GM12878 (cell line): ENCODE results near the gene SPN. TPM values are rescaled to one million over a fixed set of nuclear protein-coding genes. Genes with fewer than 3 reads are reported as not detected.

Experiments
- ATAC-seq: fragments of 200-7000 bp; cut with Tn5 transposase; 3 replicates; pipeline ENCODE4 v1.9.1; 2020; ENCODE audit warnings: mild to moderate bottlenecking, moderate library complexity
- BruUV-seq: library from RNA; stranded (reverse); fragments of 400-500 nt; replicated peaks from 2 replicates; lab custom pipeline; 2021; lab: Mats Ljungman, UMichigan
- CTCF ChIA-PET: fragments of 300-600 bp; sonication (Branson Sonifier 250); formaldehyde crosslinking; extraction: SDS; loops from one replicate; lab custom pipeline; 2021; ENCODE audit warnings: inconsistent platforms; lab: Yijun Ruan, JAX
- POLR2A ChIA-PET: fragments of 350-600 bp; formaldehyde crosslinking; extraction: SDS; loops from one replicate; lab custom pipeline; 2021; ENCODE audit warnings: inconsistent platforms; lab: Charles Lee
- RAD21 ChIA-PET: fragments of 300-600 bp; sonication (Branson Sonifier 250); formaldehyde crosslinking; loops from one replicate; lab custom pipeline; 2023; ENCODE audit warnings: antibody characterized with exemption; ENCODE audit not compliant: unreplicated experiment; lab: Charles Lee
- SMC1A ChIA-PET: fragments of 300-600 bp; sonication (Branson Sonifier 250); formaldehyde crosslinking; loops from one replicate; lab custom pipeline; 2023; ENCODE audit not compliant: unreplicated experiment, uncharacterized antibody; lab: Charles Lee
- DNase-seq: peaks from one replicate; pipeline ENCODE4 v3.0.0-alpha.2; 2011; ENCODE audit warnings: low read depth, low spot score
- FAIRE-seq: peaks from 3 replicates; lab custom pipeline; 2011; peaks lifted over from hg19 to GRCh38; lab: Jason Lieb, UNC
- H2AFZ ChIP-seq: 2 replicates; pipeline ENCODE4 v1.6.0; 2011; ENCODE audit warnings: low read depth, low read length, control low read depth; ENCODE audit not compliant: control insufficient read depth
- H3K27ac ChIP-seq: 2 replicates; pipeline ENCODE4 v1.5.1; 2011; ENCODE audit warnings: control low read depth; ENCODE audit not compliant: control insufficient read depth, insufficient read depth
- H3K27me3 ChIP-seq, 2 experiments: replicated peaks in 1 of 2; 2 replicates each; pipeline versions ENCODE4 v1.6.0 to v1.6.1; 2011; ENCODE audit warnings: low read length in 1 of 2; ENCODE audit not compliant: control insufficient read depth in 2 of 2, insufficient read depth in 2 of 2
- H3K36me3 ChIP-seq, 2 experiments: 2 replicates each; pipeline ENCODE4 v1.5.1; 2011; ENCODE audit warnings: low read length in 1 of 2; ENCODE audit not compliant: control insufficient read depth in 2 of 2, insufficient read depth in 2 of 2
- H3K4me1 ChIP-seq: 2 replicates; pipeline ENCODE4 v1.6.1; 2011; ENCODE audit warnings: mild to moderate bottlenecking, low read length, moderate library complexity, mixed read lengths; ENCODE audit not compliant: control insufficient read depth, insufficient read depth
- H3K4me2 ChIP-seq: 2 replicates; pipeline ENCODE4 v1.6.0; 2011; ENCODE audit warnings: control low read depth; ENCODE audit not compliant: control insufficient read depth, insufficient read depth
- H3K4me3 ChIP-seq: fragments of 200-600 bp; sonication (generic); 2 replicates; pipeline ENCODE4 v1.5.1; 2016
- H3K79me2 ChIP-seq: 2 replicates; pipeline ENCODE4 v1.6.0; 2011; ENCODE audit warnings: low read length; ENCODE audit not compliant: control insufficient read depth, insufficient read depth
- H3K9ac ChIP-seq: 2 replicates; pipeline ENCODE4 v1.8.0; 2011; ENCODE audit warnings: low read length, control low read depth, mixed read lengths; ENCODE audit not compliant: control insufficient read depth, insufficient read depth
- H3K9me3 ChIP-seq: replicated peaks from 3 replicates; pipeline ENCODE4 v1.5.1; 2011; ENCODE audit warnings: mild to moderate bottlenecking, low read length; ENCODE audit not compliant: control insufficient read depth, insufficient read depth
- H4K20me1 ChIP-seq: 2 replicates; pipeline ENCODE4 v1.6.0; 2011; ENCODE audit not compliant: control insufficient read depth, insufficient read depth
- BMI1 ChIP-seq: fragments of 450-650 bp; IDR thresholded peaks from 2 replicates; pipeline ENCODE4 v1.6.1; 2016; ENCODE audit warnings: mild to moderate bottlenecking, moderate library complexity, borderline replicate concordance
- CBFB ChIP-seq: IDR thresholded peaks from 2 replicates; pipeline ENCODE4 v1.6.1; 2016; ENCODE audit warnings: antibody characterized with exemption, low read depth
- CBX5 ChIP-seq: sonication (generic); IDR thresholded peaks from 2 replicates; pipeline ENCODE4 v1.6.1; 2016; ENCODE audit warnings: low read depth, moderate library complexity, mild to moderate bottlenecking, inconsistent platforms
- DPF2 ChIP-seq: fragments of 450-650 bp; IDR thresholded peaks from 2 replicates; pipeline ENCODE4 v1.6.1; 2017; ENCODE audit warnings: mild to moderate bottlenecking
- EED ChIP-seq: sonication (generic); IDR thresholded peaks from 2 replicates; pipeline ENCODE4 v1.6.1; 2016; ENCODE audit warnings: antibody characterized with exemption, low read depth
- HDAC6 ChIP-seq: fragments of 200-600 bp; sonication (generic); IDR thresholded peaks from one replicate; pipeline ENCODE4 v1.8.0; 2017; ENCODE audit warnings: antibody characterized with exemption; ENCODE audit not compliant: unreplicated experiment
- IKZF1 ChIP-seq: fragments of 450-650 bp; conservative IDR thresholded peaks from 2 replicates; pipeline ENCODE4 v1.6.1; 2017; ENCODE audit warnings: antibody characterized with exemption, mild to moderate bottlenecking
- IKZF2 ChIP-seq, 2 experiments: fragments of 450-650 bp; IDR thresholded peaks; 2 replicates each; pipeline ENCODE4 v1.6.1; 2017; ENCODE audit warnings: mild to moderate bottlenecking in 2 of 2, moderate library complexity in 2 of 2
- LARP7 ChIP-seq: fragments of 450-650 bp; IDR thresholded peaks from 2 replicates; pipeline ENCODE4 v1.6.1; 2017; ENCODE audit warnings: mild to moderate bottlenecking
- MEF2A ChIP-seq: IDR thresholded peaks from 2 replicates; pipeline ENCODE4 v1.6.1; 2011; ENCODE audit warnings: low read depth, mild to moderate bottlenecking, low read length, moderate library complexity; ENCODE audit not compliant: insufficient read depth
- MYC ChIP-seq: IDR thresholded peaks from 2 replicates; pipeline ENCODE4 v1.6.1; 2011; ENCODE audit warnings: mild to moderate bottlenecking, low read length, moderate library complexity, inconsistent platforms; ENCODE audit not compliant: insufficient read depth, insufficient replicate concordance, insufficient read length, severe bottlenecking
- NFYA ChIP-seq: IDR thresholded peaks from 2 replicates; pipeline ENCODE4 v1.6.1; 2011; ENCODE audit warnings: low read depth, mild to moderate bottlenecking, low read length, improper control_type of control experiment, borderline replicate concordance
- RAD21 ChIP-seq: IDR thresholded peaks from 2 replicates; pipeline ENCODE4 v1.6.1; 2011; ENCODE audit warnings: mild to moderate bottlenecking, low read depth, low read length, moderate library complexity; ENCODE audit not compliant: insufficient read depth
- RELA ChIP-seq: fragments of 450-650 bp; IDR thresholded peaks from 2 replicates; pipeline ENCODE4 v1.8.0; 2014; ENCODE audit warnings: borderline replicate concordance; ENCODE audit not compliant: partially characterized antibody
- SREBF1 ChIP-seq: IDR thresholded peaks from 2 replicates; pipeline ENCODE4 v1.6.1; 2012; ENCODE audit warnings: mild to moderate bottlenecking, low read length
- TCF7 ChIP-seq: IDR thresholded peaks from 2 replicates; pipeline ENCODE4 v1.6.1; 2014; ENCODE audit warnings: antibody characterized with exemption, borderline replicate concordance
- YBX1 ChIP-seq: fragments of 450-650 bp; IDR thresholded peaks from 2 replicates; pipeline ENCODE4 v1.6.1; 2016; ENCODE audit warnings: antibody characterized with exemption
- YY1 ChIP-seq: IDR thresholded peaks from 2 replicates; pipeline ENCODE4 v1.6.1; 2011; ENCODE audit warnings: low read depth, mild to moderate bottlenecking, low read length
- ZNF622 ChIP-seq: fragments of 450-650 bp; IDR thresholded peaks from 2 replicates; pipeline ENCODE4 v1.6.1; 2017; ENCODE audit warnings: mild to moderate bottlenecking, inconsistent platforms
- WGBS: methylation state at CpG from one replicate; pipeline ENCODE4 v1.1.6; 2016; ENCODE audit warnings: low lambda C conversion rate; ENCODE audit not compliant: insufficient replicate concordance, insufficient coverage; ENCODE audit errors: missing lambda C conversion rate; 5-methylcytosine and 5-hydroxymethylcytosine counted together
- in situ Hi-C: fragments of 300-500 bp; cut with MboI; formaldehyde crosslinking; loops from 9 replicates; pipeline ENCODE4 v1.14.3; 2018; ENCODE audit warnings: mixed read lengths
- intact Hi-C: fragments of 100-400 bp; cut with micrococcal nuclease; formaldehyde crosslinking; loops from one replicate; pipeline ENCODE4 v1.14.2; 2022; ENCODE audit not compliant: unreplicated experiment
- polyA plus RNA-seq, 11 experiments: library from polyadenylated mRNA; depleted of rRNA in 4 of 11; unstranded in 6 of 11; stranded (reverse) in 5 of 11; fragments of >200 nt; fragmentation: Nextera tagmentation in 4 of 11; fragmentation: Illumina TruSeq in 1 of 11; extraction: Ambion mirVana in 4 of 11; extraction: Trizol in 1 of 11; gene quantifications; 1 replicate in 1 of 11; 2 replicates in 10 of 11; pipeline versions ENCODE4 v1.2.1 to v1.2.3, GENCODE V29; 2011 to 2016; ENCODE audit warnings: inconsistent platforms in 2 of 11, missing spikeins in 2 of 11, low read depth in 1 of 11
- total RNA-seq, 4 experiments: library from RNA; depleted of rRNA in 3 of 4; stranded (reverse); fragments of >200 nt in 3 of 4; fragmentation: Illumina TruSeq in 1 of 4; extraction: Trizol in 1 of 4; gene quantifications; 2 replicates each; pipeline versions ENCODE4 v1.2.1 to v1.2.3, GENCODE V29; 2013 to 2021
- TF ChIP-seq, protein P1 (sequence below): fragments of 450-650 bp; IDR thresholded peaks from 2 replicates; pipeline ENCODE4 v1.6.1; 2017; ENCODE audit warnings: antibody characterized with exemption, mild to moderate bottlenecking, moderate library complexity
- TF ChIP-seq, protein P2 (sequence below): fragments of 450-650 bp; IDR thresholded peaks from 2 replicates; pipeline ENCODE4 v1.6.1; 2018; ENCODE audit warnings: borderline replicate concordance, mild to moderate bottlenecking; ENCODE audit not compliant: partially characterized antibody

SPN gene
- total and polyA plus RNA-seq, 10 of the 15 experiments (the other 5 are each of a cell fraction or from before 2014, with no cell fraction given): 16.2 to 173 (median 92.7) TPM

DNA sequence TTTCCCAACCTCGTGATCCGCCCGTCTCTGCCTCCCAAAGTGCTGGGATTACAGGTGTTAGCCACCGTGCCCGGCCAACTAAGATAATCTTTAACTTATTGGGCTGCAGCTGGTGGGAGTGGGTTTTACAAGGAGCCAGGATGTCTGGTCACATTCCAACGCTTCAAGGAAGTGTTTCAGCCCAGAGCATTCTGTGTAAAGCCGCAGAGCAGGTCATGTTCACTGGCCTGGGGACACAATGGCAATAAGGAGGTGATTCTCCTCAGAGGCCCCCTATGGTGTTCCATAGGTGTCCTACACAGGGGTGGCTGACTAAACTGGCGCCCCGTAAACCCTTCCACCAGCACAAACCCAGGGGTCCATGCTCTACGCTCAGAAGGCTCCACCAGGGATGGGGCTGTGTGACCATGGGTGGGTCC lies 17.1 kb downstream of the SPN start:
- peaks cover 0 to 2% of the 10 kb centered on the region in 2 experiments; a peak in 3 of 4 replicates for H3K36me3 ChIP-seq
- intact Hi-C loops: no loop called here
- DNase-seq (no peak), FAIRE-seq (no peak), ATAC-seq (peak; percentile 5; the same call in 1 of the 3 replicates)
- WGBS: 48% methylated on average over 10 of the region's 10 CpGs
- peak overlapping the region; percentile 78 for H3K27ac ChIP-seq
- CTCF ChIA-PET: interaction anchor here (0.7 to 2.9 kb wide), 8 partner anchors 8 to 39 kb away, joined by 3 to 17 read pairs (median 6); partner anchors contain the start of gene SPN
- peak overlapping the region; percentile 95 for H3K4me2 ChIP-seq
- POLR2A ChIA-PET: interaction anchor here (0.6 to 3.4 kb wide), 10 partner anchors 11 to 289 kb away, joined by 3 to 28 read pairs (median 5); partner anchors contain the start of gene SPN
- H3K4me3 ChIP-seq: peak overlapping the region; percentile 84
- no peaks in the 10 kb centered on the region for H3K9me3 ChIP-seq
- SMC1A ChIA-PET: interaction anchor here (0.7 to 6.9 kb wide), 11 partner anchors 8 to 138 kb away, joined by 3 to 69 read pairs (median 4); partner anchors contain the start of gene SPN
- no peaks in the 10 kb centered on the region for H3K27me3 ChIP-seq
- peak overlapping the region; percentile 42 for H2AFZ ChIP-seq
- in situ Hi-C loops: no loop called here
- no peaks in the 10 kb centered on the region for H4K20me1 ChIP-seq
- peak overlapping the region; percentile 59 for H3K9ac ChIP-seq
- TSS peak; percentile 80 for BruUV-seq
- H3K4me1 ChIP-seq: peaks cover 8% of the 10 kb centered on the region; the same call in 1 of the 2 replicates
- H3K79me2 ChIP-seq: peaks cover 14% of the 10 kb centered on the region
- RAD21 ChIA-PET: interaction anchor here (0.9 to 5.7 kb wide), 7 partner anchors 11 to 352 kb away, joined by 3 to 66 read pairs (median 4); partner anchors contain the start of gene SPN
- TF ChIP-seq HDAC6: no peak
- TF ChIP-seq YBX1: no peak
- TF ChIP-seq LARP7: peak; percentile 23; the same call in 1 of the 2 replicates
- TF ChIP-seq, protein P1, sequence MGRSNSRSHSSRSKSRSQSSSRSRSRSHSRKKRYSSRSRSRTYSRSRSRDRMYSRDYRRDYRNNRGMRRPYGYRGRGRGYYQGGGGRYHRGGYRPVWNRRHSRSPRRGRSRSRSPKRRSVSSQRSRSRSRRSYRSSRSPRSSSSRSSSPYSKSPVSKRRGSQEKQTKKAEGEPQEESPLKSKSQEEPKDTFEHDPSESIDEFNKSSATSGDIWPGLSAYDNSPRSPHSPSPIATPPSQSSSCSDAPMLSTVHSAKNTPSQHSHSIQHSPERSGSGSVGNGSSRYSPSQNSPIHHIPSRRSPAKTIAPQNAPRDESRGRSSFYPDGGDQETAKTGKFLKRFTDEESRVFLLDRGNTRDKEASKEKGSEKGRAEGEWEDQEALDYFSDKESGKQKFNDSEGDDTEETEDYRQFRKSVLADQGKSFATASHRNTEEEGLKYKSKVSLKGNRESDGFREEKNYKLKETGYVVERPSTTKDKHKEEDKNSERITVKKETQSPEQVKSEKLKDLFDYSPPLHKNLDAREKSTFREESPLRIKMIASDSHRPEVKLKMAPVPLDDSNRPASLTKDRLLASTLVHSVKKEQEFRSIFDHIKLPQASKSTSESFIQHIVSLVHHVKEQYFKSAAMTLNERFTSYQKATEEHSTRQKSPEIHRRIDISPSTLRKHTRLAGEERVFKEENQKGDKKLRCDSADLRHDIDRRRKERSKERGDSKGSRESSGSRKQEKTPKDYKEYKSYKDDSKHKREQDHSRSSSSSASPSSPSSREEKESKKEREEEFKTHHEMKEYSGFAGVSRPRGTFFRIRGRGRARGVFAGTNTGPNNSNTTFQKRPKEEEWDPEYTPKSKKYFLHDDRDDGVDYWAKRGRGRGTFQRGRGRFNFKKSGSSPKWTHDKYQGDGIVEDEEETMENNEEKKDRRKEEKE: no peak
- peak in 1 of 2 experiments; percentile 15; a peak in 1 of 4 replicates for TF ChIP-seq IKZF2 (IDR thresholded peaks at IDR 0.05)
- no peak for TF ChIP-seq NFYA
- no peak for TF ChIP-seq SREBF1
- no peak for TF ChIP-seq CBFB
- no peak for TF ChIP-seq RELA
- TF ChIP-seq CBX5: no peak
- no peak for TF ChIP-seq BMI1
- TF ChIP-seq DPF2: 0 out of 2 replicates have a peak, but pooled peaks have one; percentile 24
- no peak for TF ChIP-seq YY1
- TF ChIP-seq, protein P2, sequence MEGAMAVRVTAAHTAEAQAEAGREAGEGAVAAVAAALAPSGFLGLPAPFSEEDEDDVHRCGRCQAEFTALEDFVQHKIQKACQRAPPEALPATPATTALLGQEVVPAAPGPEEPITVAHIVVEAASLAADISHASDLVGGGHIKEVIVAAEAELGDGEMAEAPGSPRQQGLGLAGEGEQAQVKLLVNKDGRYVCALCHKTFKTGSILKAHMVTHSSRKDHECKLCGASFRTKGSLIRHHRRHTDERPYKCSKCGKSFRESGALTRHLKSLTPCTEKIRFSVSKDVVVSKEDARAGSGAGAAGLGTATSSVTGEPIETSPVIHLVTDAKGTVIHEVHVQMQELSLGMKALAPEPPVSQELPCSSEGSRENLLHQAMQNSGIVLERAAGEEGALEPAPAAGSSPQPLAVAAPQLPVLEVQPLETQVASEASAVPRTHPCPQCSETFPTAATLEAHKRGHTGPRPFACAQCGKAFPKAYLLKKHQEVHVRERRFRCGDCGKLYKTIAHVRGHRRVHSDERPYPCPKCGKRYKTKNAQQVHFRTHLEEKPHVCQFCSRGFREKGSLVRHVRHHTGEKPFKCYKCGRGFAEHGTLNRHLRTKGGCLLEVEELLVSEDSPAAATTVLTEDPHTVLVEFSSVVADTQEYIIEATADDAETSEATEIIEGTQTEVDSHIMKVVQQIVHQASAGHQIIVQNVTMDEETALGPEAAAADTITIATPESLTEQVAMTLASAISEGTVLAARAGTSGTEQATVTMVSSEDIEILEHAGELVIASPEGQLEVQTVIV: no peak
- TF ChIP-seq MEF2A: no peak
- peak; percentile 26 for TF ChIP-seq IKZF1
- TF ChIP-seq RAD21: no peak
- TF ChIP-seq TCF7: no peak
- no peak for TF ChIP-seq ZNF622
- TF ChIP-seq EED: 0 out of 2 replicates have a peak, but pooled peaks have one; percentile 18
- no peak for TF ChIP-seq MYC
